Suprapubic skin (tissue), 4 donors: Measurements from ENCODE around the gene OOEP.

Source experiments
- EP300 ChIP-seq: sonication (generic); formaldehyde crosslinking; IDR thresholded peaks from one replicate; pipeline ENCODE4 v1.6.1; 2017; ENCODE audit warnings: antibody characterized with exemption
- POLR2A ChIP-seq, 2 donors: fragments of 450-650 bp; IDR thresholded peaks; one replicate each; pipeline ENCODE4 v1.6.1; 2017; ENCODE audit warnings: antibody characterized with exemption in 2 of 2, mild to moderate bottlenecking in 2 of 2, moderate library complexity in 2 of 2
- POLR2AphosphoS5 ChIP-seq, 3 donors: sonication (generic); formaldehyde crosslinking; IDR thresholded peaks; one replicate each; pipeline ENCODE4 v1.6.1; 2017; ENCODE audit warnings: antibody characterized with exemption in 3 of 3

DNA sequence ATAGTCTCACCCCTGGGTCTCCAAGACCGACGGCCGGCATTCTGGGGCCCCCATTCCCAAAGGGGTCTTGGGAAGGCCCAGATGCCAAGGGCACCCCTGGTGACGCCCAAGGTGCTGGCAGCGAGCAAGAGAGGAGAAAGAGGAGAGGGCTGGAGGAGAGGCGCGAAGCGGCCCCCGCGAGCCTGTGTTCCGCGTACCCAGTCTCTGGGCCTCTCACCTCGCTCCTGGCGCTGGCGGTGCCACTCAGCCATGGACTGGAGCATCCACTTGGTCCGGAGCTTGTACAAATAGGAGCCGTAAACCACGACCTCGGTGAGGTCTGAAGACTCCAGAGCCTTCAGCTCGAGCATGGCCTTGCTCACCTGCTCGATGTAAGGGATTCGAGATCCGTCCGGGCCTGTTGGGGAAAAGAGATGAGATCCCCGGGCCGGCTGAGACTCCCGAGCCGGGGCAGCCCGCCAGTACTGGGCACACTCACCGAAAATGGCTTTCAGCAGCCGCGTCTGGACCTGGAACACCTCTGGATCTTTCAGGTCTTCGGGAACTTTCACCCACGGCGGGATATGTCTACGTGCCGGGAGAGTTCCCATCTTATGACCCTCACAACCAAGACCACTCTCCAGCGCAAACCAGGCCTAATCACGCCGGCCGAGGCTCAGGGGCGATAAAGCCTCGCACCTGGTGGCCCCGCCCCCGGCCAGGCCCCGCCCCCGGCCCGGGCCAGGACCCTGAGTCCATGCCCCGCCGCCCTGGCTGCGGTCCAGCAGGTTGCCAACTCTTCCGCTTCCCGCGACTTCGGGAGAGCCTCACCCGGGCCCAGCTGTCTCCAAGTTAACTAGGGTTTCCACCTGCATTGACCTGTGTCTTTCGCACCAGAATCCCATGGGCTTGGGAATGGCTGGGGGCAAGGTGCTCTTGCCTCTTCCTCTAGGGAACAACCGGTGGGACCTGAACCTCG, 15.8 kb downstream of the OOEP start, which contains the start of gene DPPA5:
- TF ChIP-seq POLR2A (IDR thresholded peaks at IDR 0.05) (no peak), POLR2AphosphoS5 (IDR thresholded peaks at IDR 0.05) (no peak), EP300 (no peak)
